HCT116 (cell line): ENCODE data around the gene PHKA2. TPM values are rescaled to one million over a fixed set of nuclear protein-coding genes. Genes with fewer than 3 reads are reported as not detected.

Experiments used
- ATAC-seq: fragments of 200-7000 bp; cut with Tn5 transposase; 2 replicates; pipeline ENCODE4 v1.9.1; 2020; ENCODE audit warnings: mild to moderate bottlenecking, moderate library complexity
- BruUV-seq: library from RNA; stranded (reverse); fragments of 400-500 nt; replicated peaks from 2 replicates; lab custom pipeline; 2021; lab: Mats Ljungman, UMichigan
- CTCF ChIA-PET: fragments of 300-600 bp; sonication (Branson Sonifier 250); formaldehyde crosslinking; loops from one replicate; lab custom pipeline; 2021; ENCODE audit warnings: antibody characterized with exemption; lab: Charles Lee
- POLR2A ChIA-PET: fragments of 300-600, 350-600 bp; sonication (Branson Sonifier 250); formaldehyde crosslinking; loops from one replicate; lab custom pipeline; 2021; ENCODE audit warnings: antibody characterized with exemption; lab: Charles Lee
- RAD21 ChIA-PET, 2 experiments: fragments of 300-600 bp; sonication (Branson Sonifier 250); formaldehyde crosslinking; loops; one replicate each; lab custom pipeline; 2023; ENCODE audit warnings: low total read pairs in 2 of 2; ENCODE audit not compliant: uncharacterized antibody in 2 of 2, unreplicated experiment in 2 of 2, low non-redundant PET in 1 of 2; lab: Charles Lee
- DNase-seq: peaks from one replicate; pipeline ENCODE4 v3.0.0-alpha.2; 2010; ENCODE audit warnings: low read depth, low spot score
- H2AFZ ChIP-seq: fragments of 200-600 bp; shearing (Covaris generic), sonication (generic); 2 replicates; pipeline ENCODE4 v1.6.1; 2017; ENCODE audit warnings: low read depth, mixed run types, mixed read lengths, antibody characterized with exemption, low read length; ENCODE audit not compliant: poor library complexity, severe bottlenecking
- H3K27ac ChIP-seq: 2 replicates; pipeline ENCODE4 v1.5.1; 2012; ENCODE audit warnings: low read depth, low read length
- H3K27me3 ChIP-seq: fragments of 200-600 bp; sonication (generic); 2 replicates; pipeline ENCODE4 v1.6.1; 2016; ENCODE audit warnings: mixed run types, low read length, mixed read lengths; ENCODE audit not compliant: insufficient read depth
- H3K36me3 ChIP-seq, 2 experiments: fragments of 200-500 bp in 1 of 2; fragments of 200-600 bp in 1 of 2; sonication (Bioruptor generic) in 1 of 2; sonication (generic) in 1 of 2; 2 replicates each; pipeline versions ENCODE4 v1.5.1 to v1.6.1; 2014 to 2016; ENCODE audit warnings: low read length in 2 of 2, inconsistent platforms in 1 of 2, mixed read lengths in 1 of 2, mixed run types in 1 of 2; ENCODE audit not compliant: insufficient read depth in 2 of 2, control insufficient read depth in 1 of 2
- H3K4me1 ChIP-seq, 2 experiments: fragments of 200-600 bp in 1 of 2; sonication (generic) in 1 of 2; 2 replicates each; pipeline versions ENCODE4 v1.5.1 to v1.6.1; 2012 to 2017; ENCODE audit warnings: low read length in 2 of 2, inconsistent platforms in 1 of 2, mild to moderate bottlenecking in 1 of 2, mixed read lengths in 1 of 2, mixed run types in 1 of 2, moderate library complexity in 1 of 2; ENCODE audit not compliant: insufficient read depth in 2 of 2, control insufficient read depth in 1 of 2
- H3K4me2 ChIP-seq: fragments of 200-600 bp; sonication (generic); 2 replicates; pipeline ENCODE4 v1.6.1; 2017; ENCODE audit warnings: mixed run types, low read length, mixed read lengths
- H3K4me3 ChIP-seq, 2 experiments: fragments of 200-600 bp in 1 of 2; sonication (generic) in 1 of 2; replicated peaks in 1 of 2; 2 replicates each; pipeline ENCODE4 v1.5.1; 2011 to 2016; ENCODE audit warnings: low read length in 2 of 2, control low read depth in 1 of 2, low read depth in 1 of 2, mild to moderate bottlenecking in 1 of 2, mixed read lengths in 1 of 2, mixed run types in 1 of 2
- H3K79me2 ChIP-seq: fragments of 200-600 bp; sonication (generic); 2 replicates; pipeline ENCODE4 v1.6.1; 2017; ENCODE audit warnings: mild to moderate bottlenecking, mixed run types, low read length, moderate library complexity, mixed read lengths; ENCODE audit not compliant: insufficient read depth
- H3K9ac ChIP-seq: fragments of 200-600 bp; sonication (generic); 2 replicates; pipeline ENCODE4 v1.6.1; 2016; ENCODE audit warnings: low read length, mixed read lengths
- H3K9me2 ChIP-seq: fragments of 200-600 bp; sonication (generic), shearing (Covaris generic); 2 replicates; pipeline ENCODE4 v1.6.1; 2017; ENCODE audit warnings: mixed run types, mild to moderate bottlenecking, moderate library complexity; ENCODE audit not compliant: insufficient read depth
- H3K9me3 ChIP-seq, 2 experiments: fragments of 200-500 bp in 1 of 2; fragments of 200-600 bp in 1 of 2; sonication (Bioruptor generic) in 1 of 2; sonication (generic) in 1 of 2; 2 replicates each; pipeline ENCODE4 v1.6.1; 2014 to 2017; ENCODE audit warnings: low read length in 2 of 2, mixed read lengths in 2 of 2, inconsistent platforms in 1 of 2, low read depth in 1 of 2, mild to moderate bottlenecking in 1 of 2, mixed run types in 1 of 2, moderate library complexity in 1 of 2; ENCODE audit not compliant: control insufficient read depth in 1 of 2, insufficient read depth in 1 of 2
- H4K20me1 ChIP-seq: fragments of 200-600 bp; sonication (generic), shearing (Covaris generic); 2 replicates; pipeline ENCODE4 v1.6.1; 2017; ENCODE audit warnings: mixed run types, mild to moderate bottlenecking, moderate library complexity; ENCODE audit not compliant: insufficient read depth
- CEBPB ChIP-seq: IDR thresholded peaks from 2 replicates; pipeline ENCODE4 v1.6.1; 2012; ENCODE audit warnings: low read depth
- EGR1 ChIP-seq: IDR thresholded peaks from 2 replicates; pipeline ENCODE4 v1.6.1; 2012; ENCODE audit warnings: low read depth
- ELF1 ChIP-seq: IDR thresholded peaks from 2 replicates; pipeline ENCODE4 v1.6.1; 2012; ENCODE audit warnings: low read depth, borderline replicate concordance
- EZH2phosphoT487 ChIP-seq: fragments of 200-600 bp; IDR thresholded peaks from 2 replicates; pipeline ENCODE4 v1.6.1; 2018; ENCODE audit warnings: antibody characterized with exemption, borderline replicate concordance
- FOSL1 ChIP-seq: IDR thresholded peaks from 2 replicates; pipeline ENCODE4 v1.6.1; 2012; ENCODE audit warnings: low read depth
- JUND ChIP-seq: IDR thresholded peaks from 2 replicates; pipeline ENCODE4 v1.6.1; 2012
- POLR2A ChIP-seq: IDR thresholded peaks from 2 replicates; pipeline ENCODE4 v1.7.0; 2011; ENCODE audit warnings: borderline replicate concordance; ENCODE audit not compliant: insufficient read depth, insufficient read length; ENCODE audit errors: extremely low read depth
- RAD21 ChIP-seq: IDR thresholded peaks from 2 replicates; pipeline ENCODE4 v1.6.1; 2012; ENCODE audit warnings: low read depth, mild to moderate bottlenecking
- SIN3A ChIP-seq: IDR thresholded peaks from 2 replicates; pipeline ENCODE4 v1.6.1; 2012; ENCODE audit warnings: low read depth
- SP1 ChIP-seq: IDR thresholded peaks from 2 replicates; pipeline ENCODE4 v1.6.1; 2012; ENCODE audit warnings: low read depth
- SRF ChIP-seq: IDR thresholded peaks from 2 replicates; pipeline ENCODE4 v1.6.1; 2012; ENCODE audit warnings: low read depth
- TCF7L2 ChIP-seq: IDR thresholded peaks from 2 replicates; pipeline ENCODE4 v1.7.0; 2011; ENCODE audit warnings: borderline replicate concordance, inconsistent platforms; ENCODE audit not compliant: insufficient read depth, insufficient read length; ENCODE audit errors: extremely low read depth
- YY1 ChIP-seq: IDR thresholded peaks from 2 replicates; pipeline ENCODE4 v1.6.1; 2011; ENCODE audit warnings: low read length, low read depth, moderate library complexity, mild to moderate bottlenecking; ENCODE audit not compliant: insufficient replicate concordance; ENCODE audit errors: extremely low read depth
- ZNF274 ChIP-seq: fragments of 200-500 bp; sonication (Bioruptor generic); IDR thresholded peaks from 2 replicates; pipeline ENCODE4 v1.6.1; 2014; ENCODE audit warnings: mild to moderate bottlenecking, low read depth, low read length, inconsistent platforms
- intact Hi-C: fragments of 100-400 bp; cut with micrococcal nuclease; formaldehyde crosslinking; loops from 2 replicates; pipeline ENCODE4 v1.10.0; 2022
- total RNA-seq: library from RNA; stranded (reverse); gene quantifications from one replicate; pipeline ENCODE4 v1.2.1, GENCODE V29; 2021; ENCODE audit not compliant: unreplicated experiment
- TF ChIP-seq, protein P1 (sequence below), 3 experiments: fragments of 200-600 bp in 1 of 3; sonication (generic) in 1 of 3; IDR thresholded peaks in 2 of 3; conservative IDR thresholded peaks in 1 of 3; 2 replicates each; pipeline ENCODE4 v1.5.1; 2012 to 2017; ENCODE audit warnings: low read depth in 2 of 3, low read length in 2 of 3, antibody characterized with exemption in 1 of 3, borderline replicate concordance in 1 of 3, control low read depth in 1 of 3, mild to moderate bottlenecking in 1 of 3, mixed read lengths in 1 of 3, mixed run types in 1 of 3, moderate library complexity in 1 of 3; ENCODE audit not compliant: insufficient read depth in 1 of 3
- TF ChIP-seq, protein P2 (sequence below): IDR thresholded peaks from 2 replicates; pipeline ENCODE4 v1.6.1; 2012
- TF ChIP-seq, protein P3 (sequence below): IDR thresholded peaks from 2 replicates; pipeline ENCODE4 v1.6.1; 2012; ENCODE audit warnings: low read depth

PHKA2 gene
- total RNA-seq, 1 experiment from 2014 or later: 23.8 TPM

- Histone ChIP-seq H3K4me3 (no peak overlapping the region), H3K4me2 (no peak overlapping the region), H3K79me2 (no peaks in the 10 kb centered on the region), H3K9me3 (no peaks in the 10 kb centered on the region), H3K9me2 (no peaks in the 10 kb centered on the region), H4K20me1 (no peaks in the 10 kb centered on the region), H3K36me3 (no peaks in the 10 kb centered on the region), H3K27ac (no peak overlapping the region), H3K27me3 (no peaks in the 10 kb centered on the region), H2AFZ (no peak overlapping the region), H3K9ac (no peak overlapping the region), H3K4me1 (peaks cover 9 to 15% of the 10 kb centered on the region in 2 experiments)
- ChIA-PET RAD21 (no interaction called here), POLR2A (no interaction called here), CTCF (no interaction called here)
- ATAC-seq (no peak), DNase-seq (no peak)
- TF ChIP-seq SP1: no peak
- no peak for TF ChIP-seq YY1
- TF ChIP-seq RAD21: no peak
- no peak for TF ChIP-seq POLR2A
- TF ChIP-seq CEBPB: no peak
- no peak for TF ChIP-seq EZH2phosphoT487
- no peak for TF ChIP-seq ELF1
- no peak for TF ChIP-seq FOSL1
- no peak for TF ChIP-seq TCF7L2
- TF ChIP-seq, protein P1, sequence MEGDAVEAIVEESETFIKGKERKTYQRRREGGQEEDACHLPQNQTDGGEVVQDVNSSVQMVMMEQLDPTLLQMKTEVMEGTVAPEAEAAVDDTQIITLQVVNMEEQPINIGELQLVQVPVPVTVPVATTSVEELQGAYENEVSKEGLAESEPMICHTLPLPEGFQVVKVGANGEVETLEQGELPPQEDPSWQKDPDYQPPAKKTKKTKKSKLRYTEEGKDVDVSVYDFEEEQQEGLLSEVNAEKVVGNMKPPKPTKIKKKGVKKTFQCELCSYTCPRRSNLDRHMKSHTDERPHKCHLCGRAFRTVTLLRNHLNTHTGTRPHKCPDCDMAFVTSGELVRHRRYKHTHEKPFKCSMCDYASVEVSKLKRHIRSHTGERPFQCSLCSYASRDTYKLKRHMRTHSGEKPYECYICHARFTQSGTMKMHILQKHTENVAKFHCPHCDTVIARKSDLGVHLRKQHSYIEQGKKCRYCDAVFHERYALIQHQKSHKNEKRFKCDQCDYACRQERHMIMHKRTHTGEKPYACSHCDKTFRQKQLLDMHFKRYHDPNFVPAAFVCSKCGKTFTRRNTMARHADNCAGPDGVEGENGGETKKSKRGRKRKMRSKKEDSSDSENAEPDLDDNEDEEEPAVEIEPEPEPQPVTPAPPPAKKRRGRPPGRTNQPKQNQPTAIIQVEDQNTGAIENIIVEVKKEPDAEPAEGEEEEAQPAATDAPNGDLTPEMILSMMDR (IDR thresholded peaks at IDR 0.05 in 2 of 3, conservative IDR thresholded peaks at IDR 0.05 in 1 of 3; ENCODE audit: borderline replicate concordance in 1 of 3, insufficient read depth in 1 of 3, low read depth in 2 of 3, low read length in 2 of 3): no peak
- no peak for TF ChIP-seq EGR1
- TF ChIP-seq JUND: no peak
- no peak for TF ChIP-seq SRF
- no peak for TF ChIP-seq SIN3A
- TF ChIP-seq ZNF274: no peak
- TF ChIP-seq, protein P2, sequence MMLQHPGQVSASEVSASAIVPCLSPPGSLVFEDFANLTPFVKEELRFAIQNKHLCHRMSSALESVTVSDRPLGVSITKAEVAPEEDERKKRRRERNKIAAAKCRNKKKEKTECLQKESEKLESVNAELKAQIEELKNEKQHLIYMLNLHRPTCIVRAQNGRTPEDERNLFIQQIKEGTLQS: no peak
- TF ChIP-seq, protein P3, sequence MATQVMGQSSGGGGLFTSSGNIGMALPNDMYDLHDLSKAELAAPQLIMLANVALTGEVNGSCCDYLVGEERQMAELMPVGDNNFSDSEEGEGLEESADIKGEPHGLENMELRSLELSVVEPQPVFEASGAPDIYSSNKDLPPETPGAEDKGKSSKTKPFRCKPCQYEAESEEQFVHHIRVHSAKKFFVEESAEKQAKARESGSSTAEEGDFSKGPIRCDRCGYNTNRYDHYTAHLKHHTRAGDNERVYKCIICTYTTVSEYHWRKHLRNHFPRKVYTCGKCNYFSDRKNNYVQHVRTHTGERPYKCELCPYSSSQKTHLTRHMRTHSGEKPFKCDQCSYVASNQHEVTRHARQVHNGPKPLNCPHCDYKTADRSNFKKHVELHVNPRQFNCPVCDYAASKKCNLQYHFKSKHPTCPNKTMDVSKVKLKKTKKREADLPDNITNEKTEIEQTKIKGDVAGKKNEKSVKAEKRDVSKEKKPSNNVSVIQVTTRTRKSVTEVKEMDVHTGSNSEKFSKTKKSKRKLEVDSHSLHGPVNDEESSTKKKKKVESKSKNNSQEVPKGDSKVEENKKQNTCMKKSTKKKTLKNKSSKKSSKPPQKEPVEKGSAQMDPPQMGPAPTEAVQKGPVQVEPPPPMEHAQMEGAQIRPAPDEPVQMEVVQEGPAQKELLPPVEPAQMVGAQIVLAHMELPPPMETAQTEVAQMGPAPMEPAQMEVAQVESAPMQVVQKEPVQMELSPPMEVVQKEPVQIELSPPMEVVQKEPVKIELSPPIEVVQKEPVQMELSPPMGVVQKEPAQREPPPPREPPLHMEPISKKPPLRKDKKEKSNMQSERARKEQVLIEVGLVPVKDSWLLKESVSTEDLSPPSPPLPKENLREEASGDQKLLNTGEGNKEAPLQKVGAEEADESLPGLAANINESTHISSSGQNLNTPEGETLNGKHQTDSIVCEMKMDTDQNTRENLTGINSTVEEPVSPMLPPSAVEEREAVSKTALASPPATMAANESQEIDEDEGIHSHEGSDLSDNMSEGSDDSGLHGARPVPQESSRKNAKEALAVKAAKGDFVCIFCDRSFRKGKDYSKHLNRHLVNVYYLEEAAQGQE: no peak
- intact Hi-C loops: no loop called here
- BruUV-seq: no TSS peak
Measured at GRCh38 chrX:18890724-18891547, 93.0 kb downstream of the PHKA2 start.
